HL-60 (cell line): Measurements from ENCODE around the gene PIP5K1B.

ENCODE experiments used
- CTCF ChIP-seq: IDR thresholded peaks from one replicate; pipeline ENCODE4 v1.5.1; 2011; ENCODE audit warnings: low read length, control low read depth, inconsistent platforms; ENCODE audit not compliant: insufficient read depth
- GABPA ChIP-seq: IDR thresholded peaks from 2 replicates; pipeline ENCODE4 v1.6.1; 2012; ENCODE audit warnings: low read depth
- POLR2AphosphoS5 ChIP-seq: IDR thresholded peaks from 2 replicates; pipeline ENCODE4 v1.6.1; 2012; ENCODE audit warnings: low read depth

GRCh38 chr9:68896486-68896885, 191.4 kb downstream of the PIP5K1B start:
- TF ChIP-seq CTCF = no peak
- no peak for TF ChIP-seq GABPA
- no peak for TF ChIP-seq POLR2AphosphoS5
